Ascending aorta (tissue), 2 donors: ENCODE results near the gene TRIM24. TPM values are rescaled to one million over a fixed set of nuclear protein-coding genes. Genes with fewer than 3 reads are reported as not detected.
"Not testable (repeated sequence)": the region's sequence is repeated elsewhere in the genome, so short reads cannot be mapped to it uniquely, and the experiment has no call there.

Experiments used
- DNase-seq, 2 donors: peaks; one replicate each; pipeline ENCODE4 v3.0.0-alpha.2; 2019; ENCODE audit warnings: low spot score in 2 of 2
- H3K27ac ChIP-seq, 2 donors: fragments of 200-600 bp; sonication (generic); one replicate each; pipeline ENCODE4 v1.5.1; 2016 to 2017; ENCODE audit warnings: mild to moderate bottlenecking in 1 of 2
- H3K27me3 ChIP-seq: fragments of 200-600 bp; sonication (generic); one replicate; pipeline ENCODE4 v1.5.1; 2017
- H3K36me3 ChIP-seq, 2 donors: fragments of 200-600 bp; sonication (generic); one replicate each; pipeline ENCODE4 v1.5.1; 2016
- H3K4me1 ChIP-seq, 2 donors: fragments of 200-600 bp; sonication (generic); one replicate each; pipeline ENCODE4 v1.5.1; 2016 to 2017; ENCODE audit warnings: mild to moderate bottlenecking in 1 of 2
- H3K4me3 ChIP-seq, 2 donors: fragments of 200-600 bp; sonication (generic); one replicate each; pipeline ENCODE4 v1.5.1; 2016 to 2017; ENCODE audit warnings: mild to moderate bottlenecking in 1 of 2
- H3K9me3 ChIP-seq, 2 donors: fragments of 200-600 bp; sonication (generic); one replicate each; pipeline ENCODE4 v1.5.1; 2016
- intact Hi-C: fragments of 100-400 bp; cut with DNase I; formaldehyde crosslinking; loops from one replicate; pipeline ENCODE4 v1.15.1; 2023
- total RNA-seq: library from RNA; depleted of rRNA; stranded (reverse); fragments of >200 nt; gene quantifications from one replicate; pipeline ENCODE4 v1.1.0, GENCODE V29; 2016
- TF ChIP-seq, protein P1 (sequence below), 3 experiments: fragments of 200-600 bp in 2 of 3; fragments of 450-650 bp in 1 of 3; sonication (generic) in 2 of 3; IDR thresholded peaks; one replicate each; pipeline ENCODE4 v1.5.1; 2016 to 2019; ENCODE audit warnings: antibody characterized with exemption in 3 of 3, mild to moderate bottlenecking in 1 of 3, moderate library complexity in 1 of 3

The TRIM24 gene
- total RNA-seq, 1 donor from 2014 or later, result 2.3 TPM

GRCh38 chr7:138477581-138477980, 17.5 kb downstream of the TRIM24 start:
- Histone ChIP-seq H3K4me1 (no peaks in the 10 kb centered on the region), H3K27me3 (no peaks in the 10 kb centered on the region), H3K4me3 (no peak overlapping the region), H3K27ac (no peak overlapping the region), H3K36me3 (no peaks in the 10 kb centered on the region), H3K9me3 (no peaks in the 10 kb centered on the region)
- intact Hi-C loops, result no loop called here
- TF ChIP-seq, protein P1, sequence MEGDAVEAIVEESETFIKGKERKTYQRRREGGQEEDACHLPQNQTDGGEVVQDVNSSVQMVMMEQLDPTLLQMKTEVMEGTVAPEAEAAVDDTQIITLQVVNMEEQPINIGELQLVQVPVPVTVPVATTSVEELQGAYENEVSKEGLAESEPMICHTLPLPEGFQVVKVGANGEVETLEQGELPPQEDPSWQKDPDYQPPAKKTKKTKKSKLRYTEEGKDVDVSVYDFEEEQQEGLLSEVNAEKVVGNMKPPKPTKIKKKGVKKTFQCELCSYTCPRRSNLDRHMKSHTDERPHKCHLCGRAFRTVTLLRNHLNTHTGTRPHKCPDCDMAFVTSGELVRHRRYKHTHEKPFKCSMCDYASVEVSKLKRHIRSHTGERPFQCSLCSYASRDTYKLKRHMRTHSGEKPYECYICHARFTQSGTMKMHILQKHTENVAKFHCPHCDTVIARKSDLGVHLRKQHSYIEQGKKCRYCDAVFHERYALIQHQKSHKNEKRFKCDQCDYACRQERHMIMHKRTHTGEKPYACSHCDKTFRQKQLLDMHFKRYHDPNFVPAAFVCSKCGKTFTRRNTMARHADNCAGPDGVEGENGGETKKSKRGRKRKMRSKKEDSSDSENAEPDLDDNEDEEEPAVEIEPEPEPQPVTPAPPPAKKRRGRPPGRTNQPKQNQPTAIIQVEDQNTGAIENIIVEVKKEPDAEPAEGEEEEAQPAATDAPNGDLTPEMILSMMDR (IDR thresholded peaks at IDR 0.05), result no peak
- no peak for DNase-seq

GRCh38 chr7:138478499-138478908, 18.4 kb downstream of the TRIM24 start:
- H3K4me3 ChIP-seq, result no peak overlapping the region
- no peaks in the 10 kb centered on the region for H3K36me3 ChIP-seq
- intact Hi-C loops, result no loop called here
- no peaks in the 10 kb centered on the region for H3K27me3 ChIP-seq
- H3K9me3 ChIP-seq, result no peaks in the 10 kb centered on the region
- H3K27ac ChIP-seq, result no peak overlapping the region
- TF ChIP-seq, protein P1 (IDR thresholded peaks at IDR 0.05), result no peak
- no peak for DNase-seq
- no peaks in the 10 kb centered on the region for H3K4me1 ChIP-seq

GRCh38 chr7:138480527-138480926, 20.5 kb downstream of the TRIM24 start:
- no peak overlapping the region for H3K4me3 ChIP-seq
- H3K36me3 ChIP-seq, result no peaks in the 10 kb centered on the region
- H3K4me1 ChIP-seq, result no peaks in the 10 kb centered on the region
- H3K9me3 ChIP-seq, result no peaks in the 10 kb centered on the region
- no peak overlapping the region for H3K27ac ChIP-seq
- DNase-seq, result no peak
- intact Hi-C loops, result no loop called here
- no peaks in the 10 kb centered on the region for H3K27me3 ChIP-seq
- TF ChIP-seq, protein P1 (IDR thresholded peaks at IDR 0.05), result no peak

DNA sequence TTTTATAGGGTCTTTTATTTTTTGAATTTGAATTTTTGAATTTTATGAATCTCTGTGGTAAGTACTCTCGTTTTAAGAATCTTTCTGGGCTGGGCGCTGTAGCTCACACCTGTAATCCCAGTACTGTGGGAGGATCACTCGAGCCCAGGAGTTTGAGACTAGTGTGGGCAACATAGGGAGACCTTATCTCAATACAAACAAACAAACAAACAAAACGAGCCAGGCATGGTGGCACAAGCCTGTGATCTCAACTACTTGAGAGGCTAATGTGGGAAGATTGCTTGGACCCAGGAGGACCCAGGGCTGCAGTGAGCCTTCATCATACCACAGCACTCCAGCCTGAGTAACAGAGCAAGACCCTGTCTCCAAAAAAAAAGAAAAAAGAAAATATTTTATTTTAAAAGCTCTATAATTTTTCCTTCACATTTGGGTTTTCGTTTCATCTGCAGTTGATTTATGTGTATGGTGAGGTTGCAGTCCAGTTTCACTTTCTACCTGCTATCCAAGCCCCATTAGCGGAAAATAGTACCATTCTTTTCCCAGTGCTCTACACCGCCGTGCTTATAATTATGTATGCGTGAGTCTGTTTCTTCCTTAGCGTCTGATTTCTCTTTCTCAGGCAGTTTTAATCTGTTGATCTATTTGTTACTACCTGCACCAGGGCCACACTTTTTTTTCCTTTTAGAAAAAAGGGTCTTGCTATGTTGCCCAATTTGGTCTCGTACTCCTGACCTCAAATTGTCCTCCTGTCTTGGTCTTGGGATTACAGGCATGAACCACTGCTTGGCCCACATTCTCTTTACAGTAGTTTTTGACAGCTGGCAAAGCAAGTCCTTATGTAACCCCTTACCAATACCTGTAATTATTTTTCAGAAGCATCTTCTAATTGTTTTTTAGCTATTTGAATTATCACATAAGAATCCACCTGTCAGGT, 21.7 kb downstream of the TRIM24 start:
- H3K27me3 ChIP-seq, result no peaks in the 10 kb centered on the region
- H3K4me3 ChIP-seq, result no peak overlapping the region
- intact Hi-C loops, result no loop called here
- TF ChIP-seq, protein P1 (IDR thresholded peaks at IDR 0.05), result no peak
- no peaks in the 10 kb centered on the region for H3K4me1 ChIP-seq
- no peaks in the 10 kb centered on the region for H3K9me3 ChIP-seq
- DNase-seq, result no peak
- H3K27ac ChIP-seq, result no peak overlapping the region
- H3K36me3 ChIP-seq, result no peaks in the 10 kb centered on the region

GRCh38 chr7:138483531-138483930, 23.5 kb downstream of the TRIM24 start:
- H3K4me1 ChIP-seq, result no peaks in the 10 kb centered on the region
- H3K27me3 ChIP-seq, result no peaks in the 10 kb centered on the region
- TF ChIP-seq, protein P1 (IDR thresholded peaks at IDR 0.05), result no peak
- H3K36me3 ChIP-seq, result no peaks in the 10 kb centered on the region
- no peaks in the 10 kb centered on the region for H3K9me3 ChIP-seq
- no peak for DNase-seq
- H3K4me3 ChIP-seq, result no peak overlapping the region
- no peak overlapping the region for H3K27ac ChIP-seq
- intact Hi-C loops, result no loop called here

- H3K36me3 ChIP-seq, intact Hi-C loops, H3K27ac ChIP-seq, H3K27me3 ChIP-seq, DNase-seq, H3K9me3 ChIP-seq, H3K4me3 ChIP-seq, H3K4me1 ChIP-seq: not testable (repeated sequence)
These were observed 25.4 kb downstream of the TRIM24 start for GRCh38 chr7:138485508-138485907.

GRCh38 chr7:138489139-138489538, 29.1 kb downstream of the TRIM24 start:
- H3K9me3 ChIP-seq, DNase-seq, intact Hi-C loops, H3K27me3 ChIP-seq, H3K4me3 ChIP-seq, H3K4me1 ChIP-seq, H3K27ac ChIP-seq, H3K36me3 ChIP-seq: not testable (repeated sequence)
